Subcutaneous adipose tissue (tissue), 4 donors: ENCODE data around the gene SEMA3F. TPM values are rescaled to one million over a fixed set of nuclear protein-coding genes. Genes with fewer than 3 reads are reported as not detected.

ENCODE experiments used
- total RNA-seq, 4 donors: library from RNA; depleted of rRNA; stranded (reverse); fragments of >200 nt; gene quantifications; one replicate each; pipeline ENCODE4 v1.1.0, GENCODE V29; 2016
- TF ChIP-seq, protein P1 (sequence below): fragments of 450-650 bp; IDR thresholded peaks from one replicate; pipeline ENCODE4 v1.5.1; 2016; ENCODE audit warnings: low read depth, mild to moderate bottlenecking, control low read depth, antibody characterized with exemption, moderate library complexity

SEMA3F gene
- total RNA-seq, 4 donors from 2014 or later: 4.6 to 32.8 (median 11.5) TPM

DNA sequence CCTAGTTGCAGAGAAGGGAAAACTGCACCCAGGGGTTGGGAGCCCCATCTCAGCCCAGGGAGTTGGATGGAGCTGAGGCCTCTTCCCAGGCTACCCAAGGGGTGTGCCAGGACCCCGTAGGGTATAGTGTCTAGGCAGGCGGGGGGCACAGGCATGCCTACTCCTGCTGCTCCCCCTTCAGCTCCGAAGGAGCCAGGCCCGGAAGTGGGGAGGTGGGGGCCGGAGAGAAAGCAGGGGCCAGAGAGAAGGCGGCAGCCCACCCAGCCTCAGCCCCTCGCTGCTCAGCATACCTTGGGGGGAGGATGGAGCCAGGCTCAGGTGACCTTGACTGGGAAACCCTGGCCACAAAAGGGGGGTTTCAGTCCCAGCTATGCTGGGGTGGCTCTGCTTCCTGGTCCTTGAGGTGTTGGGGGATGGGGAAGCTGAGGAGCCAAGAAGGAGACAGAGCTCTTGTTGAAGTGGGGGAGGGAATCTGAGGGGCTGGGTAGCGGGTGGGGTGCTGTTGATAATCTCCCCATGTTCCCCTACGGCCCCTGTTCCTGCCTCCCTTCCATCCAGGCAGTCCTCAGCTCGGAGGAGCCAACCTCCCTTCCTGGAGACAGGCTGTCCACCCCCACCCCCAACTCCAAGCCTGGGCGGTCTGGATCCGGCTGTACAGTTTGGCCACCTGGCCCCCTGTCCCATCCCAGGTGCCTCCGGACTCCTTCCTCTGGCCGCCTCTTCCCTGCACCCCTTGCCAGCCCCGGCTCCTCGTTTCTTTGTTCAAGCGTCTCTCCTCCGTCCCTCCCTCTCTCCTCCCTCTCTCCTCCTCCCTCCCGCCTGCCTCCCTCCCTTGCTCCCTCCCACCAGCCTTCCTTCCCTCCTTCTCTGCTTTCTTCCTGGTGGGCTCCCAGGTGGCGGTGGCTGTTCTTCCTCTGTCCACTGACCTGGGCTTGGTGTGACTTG lies 1.7 kb downstream of the SEMA3F start:
- TF ChIP-seq, protein P1, sequence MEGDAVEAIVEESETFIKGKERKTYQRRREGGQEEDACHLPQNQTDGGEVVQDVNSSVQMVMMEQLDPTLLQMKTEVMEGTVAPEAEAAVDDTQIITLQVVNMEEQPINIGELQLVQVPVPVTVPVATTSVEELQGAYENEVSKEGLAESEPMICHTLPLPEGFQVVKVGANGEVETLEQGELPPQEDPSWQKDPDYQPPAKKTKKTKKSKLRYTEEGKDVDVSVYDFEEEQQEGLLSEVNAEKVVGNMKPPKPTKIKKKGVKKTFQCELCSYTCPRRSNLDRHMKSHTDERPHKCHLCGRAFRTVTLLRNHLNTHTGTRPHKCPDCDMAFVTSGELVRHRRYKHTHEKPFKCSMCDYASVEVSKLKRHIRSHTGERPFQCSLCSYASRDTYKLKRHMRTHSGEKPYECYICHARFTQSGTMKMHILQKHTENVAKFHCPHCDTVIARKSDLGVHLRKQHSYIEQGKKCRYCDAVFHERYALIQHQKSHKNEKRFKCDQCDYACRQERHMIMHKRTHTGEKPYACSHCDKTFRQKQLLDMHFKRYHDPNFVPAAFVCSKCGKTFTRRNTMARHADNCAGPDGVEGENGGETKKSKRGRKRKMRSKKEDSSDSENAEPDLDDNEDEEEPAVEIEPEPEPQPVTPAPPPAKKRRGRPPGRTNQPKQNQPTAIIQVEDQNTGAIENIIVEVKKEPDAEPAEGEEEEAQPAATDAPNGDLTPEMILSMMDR: no peak

DNA sequence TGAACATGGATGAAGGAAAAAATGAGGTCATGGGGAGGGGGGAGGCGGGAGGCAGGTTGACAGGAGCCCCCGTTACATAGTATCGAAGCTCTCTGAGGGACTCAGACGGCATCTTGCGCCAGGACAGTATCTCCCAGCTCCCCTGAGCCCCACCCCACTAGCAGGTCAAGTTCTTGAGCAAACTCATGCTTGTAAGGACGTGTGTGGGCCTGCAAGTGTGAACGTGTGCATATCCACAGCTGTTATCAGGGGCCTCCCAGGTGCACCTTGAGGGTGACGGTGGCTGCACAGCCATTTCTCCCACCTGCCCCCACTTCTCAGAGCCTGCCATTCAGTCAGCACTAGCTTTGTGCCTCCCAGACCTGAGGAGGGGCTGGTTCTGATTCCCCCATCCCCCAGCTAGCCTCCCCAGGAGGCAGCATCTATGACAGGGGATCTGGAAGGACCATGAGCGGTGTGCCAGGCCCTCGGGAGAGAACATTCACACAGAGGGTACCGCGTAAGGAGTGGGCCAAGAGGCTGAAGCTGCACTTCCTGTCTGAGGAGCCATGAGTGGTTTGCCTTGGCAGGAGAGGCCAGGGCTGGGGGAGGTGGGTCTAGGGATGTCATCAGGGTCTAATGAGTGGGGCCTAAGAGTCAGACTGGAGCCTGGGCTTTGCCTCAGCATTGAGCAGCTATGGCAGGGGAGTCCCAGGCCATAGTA lies 2.9 kb downstream of the SEMA3F start:
- TF ChIP-seq, protein P1: no peak

DNA sequence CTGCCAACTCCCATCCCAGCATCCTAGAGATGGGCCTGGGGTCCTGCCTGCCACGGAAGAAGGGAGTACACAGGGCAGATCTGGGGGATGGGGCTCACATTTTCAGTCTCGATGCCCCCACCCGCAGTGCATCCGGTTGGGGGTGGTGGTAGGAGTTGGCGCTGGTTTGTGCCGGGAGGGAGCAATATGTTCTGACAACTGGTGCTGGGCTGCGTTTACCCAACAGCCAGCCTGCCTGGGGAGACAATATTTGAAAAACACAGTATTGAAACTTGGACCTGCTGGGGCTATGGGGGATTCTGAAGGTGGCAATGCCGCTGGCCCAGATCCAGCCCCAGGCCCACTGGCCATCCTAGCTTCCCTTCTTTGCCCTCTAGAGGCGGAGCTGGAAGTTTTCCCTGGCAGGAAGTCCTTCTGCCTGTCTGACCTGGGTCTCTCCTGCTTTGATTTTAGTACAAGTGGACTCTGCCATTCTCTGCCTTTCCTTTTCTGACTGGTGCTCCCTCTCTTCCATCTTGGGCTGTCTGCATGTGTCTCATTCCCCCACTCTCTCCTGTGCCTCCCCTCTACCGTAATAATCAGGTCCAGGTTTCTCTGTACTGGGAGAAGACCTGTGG lies 3.5 kb downstream of the SEMA3F start:
- TF ChIP-seq, protein P1: no peak

DNA sequence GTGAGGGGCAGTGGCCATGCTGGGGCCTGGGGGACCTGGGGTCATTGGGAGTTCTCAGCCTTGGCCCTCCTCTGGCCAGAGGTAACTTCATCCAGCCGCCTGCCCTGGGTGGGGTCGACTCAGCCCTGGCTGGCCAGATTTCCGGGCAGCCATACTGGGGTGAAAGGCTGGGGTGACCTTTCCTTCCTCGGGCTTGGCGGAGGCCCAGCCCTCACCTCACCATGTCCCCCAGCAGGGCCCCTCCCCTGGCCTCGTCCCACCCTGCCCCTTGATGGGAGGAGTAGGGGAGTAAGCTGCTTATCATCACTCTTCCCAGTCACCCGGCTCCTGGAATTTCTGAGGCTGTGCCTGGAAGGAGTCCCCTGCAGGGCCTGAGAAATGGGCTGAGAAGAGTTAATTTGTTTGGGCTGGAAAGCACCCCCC lies 5.4 kb downstream of the SEMA3F start:
- TF ChIP-seq, protein P1: no peak

DNA sequence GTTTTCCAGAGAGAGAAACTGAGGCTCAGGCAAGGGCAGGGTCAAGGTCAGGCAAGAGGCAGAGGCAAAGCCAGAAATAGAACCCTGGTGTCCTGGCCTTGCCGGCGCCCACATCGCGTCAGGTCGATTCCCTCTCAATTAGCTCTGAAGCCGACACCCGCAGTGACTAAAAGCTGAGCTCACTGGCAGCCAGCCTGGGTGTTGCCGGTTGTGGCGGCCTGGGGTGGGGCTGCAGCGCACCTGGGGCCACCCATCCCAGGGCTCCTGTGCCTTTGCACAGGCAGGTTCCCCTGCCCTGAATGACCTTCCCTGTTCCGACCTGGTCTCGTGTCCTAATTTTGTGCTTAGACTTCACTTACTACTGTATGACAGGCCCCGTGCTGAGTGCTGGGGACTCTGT lies 6.2 kb downstream of the SEMA3F start:
- TF ChIP-seq, protein P1: no peak

DNA sequence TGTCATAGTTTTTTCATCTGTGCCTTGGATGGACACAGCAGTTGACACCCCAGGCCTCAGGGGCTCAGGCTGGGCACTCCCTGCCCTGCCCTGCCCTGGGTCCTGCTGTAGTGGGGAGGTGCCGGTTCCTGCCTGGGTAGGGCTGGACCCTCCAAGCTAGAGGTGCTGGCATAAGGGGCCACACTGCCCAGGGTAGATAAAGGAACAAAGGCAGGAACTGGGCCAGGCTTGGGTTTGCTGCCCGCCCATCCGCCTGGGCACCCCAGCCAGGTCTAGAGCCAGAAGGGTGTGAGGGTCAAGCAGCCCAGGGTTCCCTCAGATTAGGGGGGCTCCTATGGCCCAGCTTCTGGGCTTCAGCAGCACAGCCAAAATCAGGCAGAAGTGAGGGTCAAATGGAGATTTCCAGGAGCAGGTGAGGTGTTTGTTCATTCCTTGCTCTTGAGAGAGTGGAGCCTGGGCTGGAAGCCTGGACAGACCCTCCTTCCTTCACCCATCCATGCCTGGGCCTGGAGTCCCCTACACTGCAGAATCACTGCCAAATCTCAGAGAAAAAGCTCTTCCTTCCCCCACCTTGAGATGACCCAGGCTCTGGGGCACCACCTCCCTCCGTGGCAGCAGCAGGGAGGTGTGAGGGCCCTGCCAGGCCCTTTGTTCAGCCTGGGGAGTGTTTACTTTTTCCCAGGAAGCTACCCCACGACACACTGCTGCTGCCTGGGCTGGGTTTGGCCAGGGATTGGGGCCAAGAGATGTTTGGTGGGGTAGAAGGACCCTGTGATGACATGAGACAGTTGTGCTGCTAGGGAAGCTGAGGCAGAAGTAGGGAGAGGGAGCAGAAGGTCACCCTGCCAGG lies 7.1 kb downstream of the SEMA3F start:
- TF ChIP-seq, protein P1: no peak
